ENCODE results near the gene RRP8.

Gene RRP8

DNA sequence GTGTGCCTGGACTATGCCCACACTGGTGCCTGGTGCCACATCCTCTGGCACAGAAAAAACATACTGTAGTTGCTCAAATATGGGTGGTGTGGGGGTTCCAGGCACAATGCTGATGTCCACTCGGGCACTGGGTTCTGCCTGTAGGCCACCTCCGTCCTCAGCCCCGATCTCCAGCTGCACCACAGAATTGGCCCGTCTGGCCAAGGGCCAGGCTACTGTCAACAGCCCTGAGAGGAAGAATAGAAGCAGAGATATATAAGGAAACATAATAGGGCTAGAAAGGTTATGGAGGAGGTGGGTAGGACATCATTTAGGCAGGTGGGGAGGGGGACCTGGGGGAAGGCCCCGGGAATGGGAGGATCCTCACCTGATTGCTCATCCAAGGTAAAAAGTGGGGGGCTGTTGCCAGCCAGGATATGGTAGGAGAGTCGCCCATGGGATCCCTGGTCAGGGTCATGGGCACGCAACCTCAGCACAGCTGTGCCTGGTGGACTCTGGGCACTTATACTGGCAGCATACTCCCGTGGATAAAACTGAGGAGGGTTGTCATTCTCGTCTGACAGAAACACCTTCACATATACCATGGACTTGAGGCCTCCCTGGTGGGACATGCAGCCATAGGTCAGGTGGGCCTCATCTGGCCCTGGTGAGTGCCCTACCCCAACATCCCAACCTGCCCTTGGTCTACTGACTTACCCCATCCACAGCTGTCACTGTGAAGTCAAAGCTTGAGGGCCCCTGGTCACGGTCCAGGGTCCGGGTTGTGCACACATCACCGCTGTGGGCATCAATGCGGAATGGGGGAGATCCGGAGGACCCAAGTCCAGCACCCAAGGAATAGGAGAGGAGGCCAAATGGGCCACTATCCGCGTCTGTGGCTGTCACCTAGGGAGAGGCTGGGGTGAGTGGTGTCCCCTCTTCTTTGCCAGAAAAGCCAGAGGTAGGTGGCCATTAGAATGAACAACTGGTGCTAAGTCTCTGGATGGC, 30.3 kb upstream of the RRP8 start:
- no peak for DNase-seq (ENCODE audit: low spot score)
- in situ Hi-C loops (cut with MboI; ENCODE audit: low pct_unique_long_range_greater_than_20kb, low sequenced_read_pairs, unreplicated experiment) = no loop called here
- TF ChIP-seq, protein P1, sequence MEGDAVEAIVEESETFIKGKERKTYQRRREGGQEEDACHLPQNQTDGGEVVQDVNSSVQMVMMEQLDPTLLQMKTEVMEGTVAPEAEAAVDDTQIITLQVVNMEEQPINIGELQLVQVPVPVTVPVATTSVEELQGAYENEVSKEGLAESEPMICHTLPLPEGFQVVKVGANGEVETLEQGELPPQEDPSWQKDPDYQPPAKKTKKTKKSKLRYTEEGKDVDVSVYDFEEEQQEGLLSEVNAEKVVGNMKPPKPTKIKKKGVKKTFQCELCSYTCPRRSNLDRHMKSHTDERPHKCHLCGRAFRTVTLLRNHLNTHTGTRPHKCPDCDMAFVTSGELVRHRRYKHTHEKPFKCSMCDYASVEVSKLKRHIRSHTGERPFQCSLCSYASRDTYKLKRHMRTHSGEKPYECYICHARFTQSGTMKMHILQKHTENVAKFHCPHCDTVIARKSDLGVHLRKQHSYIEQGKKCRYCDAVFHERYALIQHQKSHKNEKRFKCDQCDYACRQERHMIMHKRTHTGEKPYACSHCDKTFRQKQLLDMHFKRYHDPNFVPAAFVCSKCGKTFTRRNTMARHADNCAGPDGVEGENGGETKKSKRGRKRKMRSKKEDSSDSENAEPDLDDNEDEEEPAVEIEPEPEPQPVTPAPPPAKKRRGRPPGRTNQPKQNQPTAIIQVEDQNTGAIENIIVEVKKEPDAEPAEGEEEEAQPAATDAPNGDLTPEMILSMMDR (IDR thresholded peaks at IDR 0.05; ENCODE audit: extremely low read depth, insufficient read depth, missing control alignments) = no peak

DNA sequence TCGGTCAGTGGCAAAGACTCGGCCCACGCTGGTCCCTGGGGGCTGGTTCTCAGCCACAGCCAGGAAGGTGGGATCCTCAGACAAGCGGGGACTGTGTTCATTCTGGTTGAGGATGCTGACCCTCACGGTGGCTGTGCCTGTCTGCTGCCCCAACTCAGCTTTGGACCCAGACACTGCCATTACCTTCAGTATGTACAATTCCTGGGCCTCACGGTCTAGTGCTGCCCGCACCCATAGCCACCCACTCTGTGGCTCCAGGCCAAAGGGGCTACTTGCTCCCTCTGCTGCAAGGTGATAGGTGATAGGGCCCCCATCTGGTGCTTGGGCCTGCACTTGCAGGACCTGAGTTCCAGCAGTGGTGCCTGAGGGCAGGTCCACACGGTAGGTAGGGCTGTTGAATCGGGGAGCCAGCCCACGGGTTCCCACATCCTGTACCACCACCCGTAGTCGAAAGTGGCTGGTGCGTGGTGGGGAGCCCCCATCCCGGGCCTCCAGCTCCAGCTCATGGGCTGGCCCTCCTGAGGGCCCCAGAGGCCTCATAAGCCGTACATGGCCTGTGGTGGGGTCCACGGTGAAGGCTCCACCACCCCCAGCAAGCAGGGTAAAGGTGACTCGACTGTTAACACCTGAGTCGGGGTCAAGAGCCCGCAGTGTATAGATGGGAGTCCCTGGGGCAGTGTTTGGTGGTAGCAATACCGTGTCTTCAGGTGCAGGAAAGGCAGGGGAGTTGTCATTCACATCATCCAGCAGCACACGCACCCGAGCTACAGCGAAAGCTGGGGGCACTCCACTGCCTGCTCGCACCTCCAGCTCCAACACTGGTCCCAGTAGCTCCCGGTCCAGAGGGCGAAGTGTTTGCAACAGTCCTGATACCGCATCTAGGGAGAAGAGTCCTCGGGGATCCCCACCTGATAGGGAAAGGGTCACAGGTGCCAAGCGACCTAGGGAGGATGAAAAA, 29.0 kb upstream of the RRP8 start:
- DNase-seq (ENCODE audit: low spot score) = no peak
- in situ Hi-C loops (cut with MboI; ENCODE audit: low pct_unique_long_range_greater_than_20kb, low sequenced_read_pairs, unreplicated experiment) = no loop called here
- TF ChIP-seq, protein P1 (IDR thresholded peaks at IDR 0.05; ENCODE audit: extremely low read depth, insufficient read depth, missing control alignments) = no peak

DNA sequence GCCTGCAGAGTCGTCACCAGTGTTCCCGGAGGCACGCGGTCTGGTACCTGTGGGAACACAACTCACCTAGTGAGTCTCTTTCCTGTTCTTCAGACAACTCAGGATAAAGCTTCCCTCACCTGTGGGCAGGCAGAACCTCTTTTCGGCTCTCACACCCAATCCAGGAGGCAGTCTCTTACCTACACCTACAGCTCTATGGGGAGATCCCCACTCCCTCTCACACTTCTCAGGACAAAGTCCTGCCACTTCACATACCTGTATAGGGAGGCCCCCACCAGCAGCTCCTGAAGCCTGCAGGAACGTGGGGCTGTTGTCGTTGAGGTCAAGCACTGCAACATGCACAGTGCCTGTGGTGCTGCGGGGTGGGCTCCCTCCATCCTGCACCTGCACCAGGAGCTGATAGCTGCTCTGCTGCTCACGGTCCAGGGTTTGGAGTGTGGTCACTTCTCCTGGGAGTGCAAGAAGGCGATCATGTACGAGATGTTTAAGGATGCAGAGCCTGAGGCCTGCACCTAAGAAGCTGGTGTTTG, 28.0 kb upstream of the RRP8 start:
- in situ Hi-C loops (cut with MboI; ENCODE audit: low pct_unique_long_range_greater_than_20kb, low sequenced_read_pairs, unreplicated experiment) = no loop called here
- DNase-seq (ENCODE audit: low spot score) = no peak
- TF ChIP-seq, protein P1 (IDR thresholded peaks at IDR 0.05; ENCODE audit: extremely low read depth, insufficient read depth, missing control alignments) = no peak

DNA sequence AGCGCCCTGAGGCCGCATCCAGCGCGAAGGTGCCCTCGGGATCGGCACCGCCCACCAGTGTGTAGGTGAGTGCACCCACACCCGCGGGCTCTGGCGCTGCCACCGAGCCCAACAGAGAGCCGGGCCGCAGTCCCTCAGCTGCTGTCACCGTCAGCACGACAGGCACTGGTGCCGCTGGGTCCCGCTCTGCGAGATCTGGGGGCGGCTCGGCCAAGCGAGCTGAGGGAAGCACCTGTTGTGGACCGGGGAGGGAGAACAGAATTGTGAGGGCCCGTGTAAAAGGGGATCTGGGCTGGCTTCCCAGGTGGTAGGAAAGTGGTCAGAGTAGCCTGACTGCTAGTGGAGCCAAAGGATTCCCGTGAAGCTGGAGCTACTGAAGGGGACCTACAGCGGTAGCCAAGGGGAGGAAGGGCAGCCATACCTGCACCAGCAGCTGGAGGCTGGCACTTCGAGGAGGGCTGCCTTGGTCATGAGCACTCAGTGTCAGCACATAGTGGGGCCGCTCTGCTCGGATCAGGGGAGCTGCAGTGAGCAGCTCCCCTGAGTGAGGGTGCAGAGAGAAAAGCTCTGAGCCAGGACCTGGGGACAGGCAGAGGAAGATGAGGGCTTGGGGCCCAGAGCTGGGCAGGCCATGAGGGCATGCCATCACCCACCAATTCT, 27.3 kb upstream of the RRP8 start:
- TF ChIP-seq, protein P1 (IDR thresholded peaks at IDR 0.05; ENCODE audit: extremely low read depth, insufficient read depth, missing control alignments) = no peak
- in situ Hi-C loops (cut with MboI; ENCODE audit: low pct_unique_long_range_greater_than_20kb, low sequenced_read_pairs, unreplicated experiment) = no loop called here
- no peak for DNase-seq (ENCODE audit: low spot score)

GRCh38 chr11:6629892-6630631, 26.6 kb upstream of the RRP8 start:
- TF ChIP-seq, protein P1 (IDR thresholded peaks at IDR 0.05; ENCODE audit: extremely low read depth, insufficient read depth, missing control alignments) = no peak
- in situ Hi-C loops (cut with MboI; ENCODE audit: low pct_unique_long_range_greater_than_20kb, low sequenced_read_pairs, unreplicated experiment) = no loop called here
- DNase-seq (ENCODE audit: low spot score) = no peak

Data from GM13977 (cell line).